Right atrium auricular region (tissue), 2 donors: Measurements from ENCODE around the gene FAM180A. TPM values are rescaled to one million over a fixed set of nuclear protein-coding genes. Genes with fewer than 3 reads are reported as not detected.

ENCODE experiments used
- DNase-seq: peaks from one replicate; pipeline ENCODE4 v3.0.0-alpha.2; 2019; ENCODE audit warnings: low spot score
- H3K27ac ChIP-seq, 2 donors: fragments of 200-600 bp; sonication (generic); 1 replicate in 1 of 2; 2 replicates in 1 of 2; pipeline ENCODE4 v1.5.1; 2016 to 2019
- H3K27me3 ChIP-seq, 2 donors: fragments of 200-600 bp; sonication (generic); one replicate each; pipeline versions ENCODE4 v1.5.1 to v1.6.0; 2017 to 2019
- H3K36me3 ChIP-seq: fragments of 200-600 bp; sonication (generic); one replicate; pipeline ENCODE4 v1.5.1; 2016
- H3K4me1 ChIP-seq, 2 donors: fragments of 200-600 bp; sonication (generic); one replicate each; pipeline versions ENCODE4 v1.5.1 to v1.6.0; 2017 to 2019
- H3K4me3 ChIP-seq, 2 donors: fragments of 200-600 bp; sonication (generic); 1 replicate in 1 of 2; 2 replicates in 1 of 2; pipeline ENCODE4 v1.5.1; 2017 to 2019; ENCODE audit warnings: mild to moderate bottlenecking in 1 of 2, moderate library complexity in 1 of 2
- H3K9me3 ChIP-seq, 2 donors: fragments of 200-600 bp; sonication (generic); one replicate each; pipeline ENCODE4 v1.5.1; 2019
- total RNA-seq, 2 donors: library from RNA; depleted of rRNA; stranded (reverse); fragments of >200 nt; gene quantifications; one replicate each; pipeline ENCODE4 v1.1.0, GENCODE V29; 2016
- TF ChIP-seq, protein P1 (sequence below), 2 donors: fragments of 200-600 bp; sonication (generic); IDR thresholded peaks; one replicate each; pipeline ENCODE4 v1.5.1; 2019; ENCODE audit warnings: antibody characterized with exemption in 2 of 2

FAM180A gene
- total RNA-seq, 2 donors from 2014 or later: 4.0 to 5.9 TPM

DNA sequence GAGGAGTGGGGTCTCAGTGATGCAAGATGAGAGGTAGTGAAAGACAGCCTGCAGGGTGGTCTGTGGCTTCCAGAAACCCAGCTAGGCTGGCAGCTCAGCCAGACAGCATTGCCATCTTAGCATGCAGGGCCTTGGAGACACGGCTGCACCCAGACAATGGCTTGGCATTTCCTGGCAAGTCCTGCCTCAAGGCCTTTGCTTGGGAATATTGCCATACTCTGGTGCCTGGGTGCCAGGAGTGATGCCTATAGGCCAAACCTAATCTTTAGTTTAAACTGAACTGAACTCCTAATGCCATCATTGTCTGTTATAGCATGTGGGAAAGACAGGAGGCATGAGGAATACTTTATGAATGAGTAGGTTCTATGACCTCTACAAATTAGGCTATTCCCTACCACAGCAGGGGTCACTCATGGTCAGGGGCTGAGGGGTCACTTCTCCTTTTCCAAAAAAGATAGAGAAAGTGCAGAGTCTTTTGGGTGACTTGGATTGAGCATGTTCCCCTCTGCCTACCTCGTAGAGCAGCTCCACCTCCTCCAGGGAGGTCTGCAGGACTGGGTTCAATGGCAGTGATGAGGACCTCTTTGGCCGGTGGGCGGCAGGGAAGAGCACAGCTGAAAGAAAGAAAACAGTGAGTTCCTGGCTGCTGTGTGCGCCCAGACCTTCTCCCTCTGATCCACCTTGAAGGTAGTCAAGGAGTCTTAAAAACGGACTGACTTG is 11.9 kb downstream of the FAM180A start:
- no peaks in the 10 kb centered on the region for H3K27me3 ChIP-seq
- TF ChIP-seq, protein P1, sequence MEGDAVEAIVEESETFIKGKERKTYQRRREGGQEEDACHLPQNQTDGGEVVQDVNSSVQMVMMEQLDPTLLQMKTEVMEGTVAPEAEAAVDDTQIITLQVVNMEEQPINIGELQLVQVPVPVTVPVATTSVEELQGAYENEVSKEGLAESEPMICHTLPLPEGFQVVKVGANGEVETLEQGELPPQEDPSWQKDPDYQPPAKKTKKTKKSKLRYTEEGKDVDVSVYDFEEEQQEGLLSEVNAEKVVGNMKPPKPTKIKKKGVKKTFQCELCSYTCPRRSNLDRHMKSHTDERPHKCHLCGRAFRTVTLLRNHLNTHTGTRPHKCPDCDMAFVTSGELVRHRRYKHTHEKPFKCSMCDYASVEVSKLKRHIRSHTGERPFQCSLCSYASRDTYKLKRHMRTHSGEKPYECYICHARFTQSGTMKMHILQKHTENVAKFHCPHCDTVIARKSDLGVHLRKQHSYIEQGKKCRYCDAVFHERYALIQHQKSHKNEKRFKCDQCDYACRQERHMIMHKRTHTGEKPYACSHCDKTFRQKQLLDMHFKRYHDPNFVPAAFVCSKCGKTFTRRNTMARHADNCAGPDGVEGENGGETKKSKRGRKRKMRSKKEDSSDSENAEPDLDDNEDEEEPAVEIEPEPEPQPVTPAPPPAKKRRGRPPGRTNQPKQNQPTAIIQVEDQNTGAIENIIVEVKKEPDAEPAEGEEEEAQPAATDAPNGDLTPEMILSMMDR (IDR thresholded peaks at IDR 0.05): no peak
- H3K27ac ChIP-seq: no peak overlapping the region
- no peak for DNase-seq
- peaks cover 0 to 14% of the 10 kb centered on the region in 2 donors for H3K4me1 ChIP-seq
- no peaks in the 10 kb centered on the region for H3K9me3 ChIP-seq
- no peak overlapping the region for H3K4me3 ChIP-seq
- H3K36me3 ChIP-seq: no peaks in the 10 kb centered on the region

DNA sequence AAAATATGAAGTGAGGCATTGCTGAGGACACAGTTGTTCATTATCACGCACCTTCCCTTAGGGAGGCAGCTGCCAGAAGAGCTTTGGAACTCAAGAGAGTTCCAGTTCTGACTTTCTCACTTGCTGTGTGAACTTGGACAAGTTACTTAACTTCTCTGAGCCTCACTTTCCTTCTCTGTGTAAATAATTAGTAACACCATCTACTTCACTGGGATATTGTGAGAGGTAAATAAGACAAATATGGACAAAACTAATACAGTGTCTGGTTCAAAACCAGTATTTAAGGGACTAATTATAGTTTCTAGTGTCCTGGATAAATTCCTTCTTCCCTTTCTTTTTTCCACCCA is 14.3 kb downstream of the FAM180A start:
- DNase-seq: no peak
- no peaks in the 10 kb centered on the region for H3K9me3 ChIP-seq
- no peak overlapping the region for H3K4me3 ChIP-seq
- H3K4me1 ChIP-seq: peaks cover 0 to 3% of the 10 kb centered on the region in 2 donors
- TF ChIP-seq, protein P1 (IDR thresholded peaks at IDR 0.05): no peak
- no peaks in the 10 kb centered on the region for H3K27me3 ChIP-seq
- H3K36me3 ChIP-seq: no peaks in the 10 kb centered on the region
- no peak overlapping the region for H3K27ac ChIP-seq

DNA sequence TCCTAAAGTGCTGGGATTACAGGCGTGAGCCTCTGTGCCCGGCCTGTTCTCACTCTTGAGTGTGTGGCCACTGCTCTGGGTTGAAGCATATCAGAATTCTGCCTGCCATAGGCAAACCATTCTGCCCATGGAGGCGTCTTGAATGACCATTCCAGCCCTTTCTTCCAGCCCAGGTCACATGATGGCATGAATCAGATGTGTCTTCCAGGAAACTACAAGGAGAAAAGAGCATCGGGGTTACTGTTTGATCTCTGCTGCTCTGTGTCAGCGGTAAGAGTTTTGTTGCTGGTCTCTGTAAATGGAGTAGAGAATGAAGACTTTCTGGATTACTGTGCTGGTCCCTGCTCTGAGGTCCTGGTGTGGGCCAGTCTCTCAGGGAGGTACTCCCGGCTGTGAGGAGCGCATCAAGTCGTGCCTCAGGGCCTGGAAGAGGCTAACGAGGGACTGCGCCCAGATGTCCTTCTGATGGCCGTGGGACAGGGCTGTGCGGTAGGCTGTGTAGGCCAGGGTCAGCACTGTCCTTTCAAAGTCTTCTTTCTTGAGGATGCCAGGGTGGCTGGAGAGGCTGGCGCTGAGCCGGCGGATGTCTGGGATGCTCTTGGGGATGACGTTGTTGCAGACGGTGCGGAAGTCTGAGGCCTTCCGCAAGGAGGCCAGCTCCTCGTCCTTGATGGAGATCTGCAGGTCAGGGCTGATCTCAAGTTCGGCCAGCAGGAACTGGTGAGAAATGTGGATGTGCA is 14.8 kb downstream of the FAM180A start:
- DNase-seq: no peak
- no peaks in the 10 kb centered on the region for H3K36me3 ChIP-seq
- TF ChIP-seq, protein P1 (IDR thresholded peaks at IDR 0.05): no peak
- no peak overlapping the region for H3K4me3 ChIP-seq
- peaks cover 0 to 3% of the 10 kb centered on the region in 2 donors for H3K4me1 ChIP-seq
- no peaks in the 10 kb centered on the region for H3K27me3 ChIP-seq
- no peak overlapping the region for H3K27ac ChIP-seq
- H3K9me3 ChIP-seq: no peaks in the 10 kb centered on the region

DNA sequence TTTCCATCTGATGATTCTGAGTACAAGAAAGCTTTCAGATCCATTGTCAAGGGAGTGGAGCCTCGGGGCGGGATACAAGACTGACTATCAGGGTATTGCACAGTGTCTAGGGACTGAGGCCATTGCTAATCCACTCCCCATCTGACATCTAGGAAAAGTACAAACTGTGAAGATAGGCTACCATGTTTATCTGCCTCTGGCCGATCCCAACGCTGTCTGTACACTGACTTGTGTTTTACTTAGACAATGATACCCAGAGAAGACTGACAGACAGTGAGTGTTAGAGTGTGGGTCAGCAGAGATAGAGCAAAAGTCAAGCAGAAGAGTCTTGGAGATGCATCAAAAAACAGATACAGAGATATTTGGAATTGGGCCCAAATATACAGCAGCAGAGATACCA is 17.5 kb downstream of the FAM180A start:
- no peaks in the 10 kb centered on the region for H3K9me3 ChIP-seq
- no peaks in the 10 kb centered on the region for H3K4me1 ChIP-seq
- no peaks in the 10 kb centered on the region for H3K27me3 ChIP-seq
- TF ChIP-seq, protein P1 (IDR thresholded peaks at IDR 0.05): no peak
- H3K4me3 ChIP-seq: no peak overlapping the region
- DNase-seq: no peak
- no peak overlapping the region for H3K27ac ChIP-seq
- H3K36me3 ChIP-seq: no peaks in the 10 kb centered on the region

DNA sequence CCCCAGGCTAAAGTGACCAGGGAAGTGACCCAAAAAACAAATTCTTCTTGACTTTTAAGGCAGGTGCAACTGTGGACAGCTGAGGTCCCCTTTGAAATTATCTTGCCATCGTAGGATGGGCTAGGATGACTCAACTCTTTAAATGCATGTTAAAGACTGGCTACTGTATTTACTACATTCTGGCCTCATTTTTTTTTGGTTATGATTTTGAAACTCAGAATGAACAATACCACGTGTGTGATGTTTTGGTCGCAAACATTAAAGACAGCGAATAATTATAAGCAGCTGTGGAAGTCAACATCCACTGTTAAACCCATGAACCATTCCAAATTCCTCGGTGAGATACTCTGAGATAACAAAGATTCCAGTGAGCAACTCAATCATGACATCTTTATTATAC is 19.4 kb downstream of the FAM180A start:
- Histone ChIP-seq H3K27ac (no peak overlapping the region), H3K4me1 (no peaks in the 10 kb centered on the region), H3K27me3 (no peaks in the 10 kb centered on the region), H3K4me3 (no peak overlapping the region), H3K36me3 (no peaks in the 10 kb centered on the region), H3K9me3 (no peaks in the 10 kb centered on the region)
- TF ChIP-seq, protein P1 (IDR thresholded peaks at IDR 0.05): no peak
- DNase-seq: no peak
